ENCODE results near the gene FERMT2. TPM values are rescaled to one million over a fixed set of nuclear protein-coding genes. Genes with fewer than 3 reads are reported as not detected.

The FERMT2 gene
- total RNA-seq, 2 donors from 2014 or later = 38.8 to 62.9 TPM

DNA sequence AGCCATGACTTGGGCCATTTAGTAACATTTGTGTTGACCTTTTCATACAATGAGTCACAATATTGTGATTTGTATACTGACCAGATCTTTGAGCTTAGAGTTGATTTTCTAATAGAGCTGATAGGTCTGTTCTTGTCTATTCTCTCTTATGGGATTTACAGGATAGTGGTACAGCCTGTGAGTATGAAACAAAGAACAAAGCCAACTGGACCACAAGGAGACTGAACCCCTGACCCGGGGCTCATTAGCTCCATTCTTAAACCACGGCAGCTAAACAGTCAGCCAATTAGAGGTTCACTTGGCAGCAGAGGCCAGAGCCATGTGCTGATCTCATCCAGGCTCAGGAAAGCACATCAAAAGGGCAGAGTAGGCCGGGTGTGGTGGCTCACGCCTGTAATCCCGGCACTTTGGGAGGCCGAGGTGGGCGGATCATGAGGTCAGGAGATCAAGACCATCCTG, 100.4 kb downstream of the FERMT2 start:
- Histone ChIP-seq H3K9me3 (no peaks in the 10 kb centered on the region), H3K36me3 (no peaks in the 10 kb centered on the region), H3K27ac (no peak overlapping the region), H3K4me1 (replicated peaks) (peaks cover 7% of the 10 kb centered on the region), H3K27me3 (replicated peaks; ENCODE audit: insufficient read depth) (no peaks in the 10 kb centered on the region), H3K4me3 (no peak overlapping the region)
- 95% methylated on average over 7 of the region's 7 CpGs for WGBS
- intact Hi-C loops (cut with DNase I) = no loop called here
- TF ChIP-seq POLR2AphosphoS5 (IDR thresholded peaks at IDR 0.05) (no peak), POLR2A (IDR thresholded peaks at IDR 0.05) (no peak)
- TF ChIP-seq, protein P1, sequence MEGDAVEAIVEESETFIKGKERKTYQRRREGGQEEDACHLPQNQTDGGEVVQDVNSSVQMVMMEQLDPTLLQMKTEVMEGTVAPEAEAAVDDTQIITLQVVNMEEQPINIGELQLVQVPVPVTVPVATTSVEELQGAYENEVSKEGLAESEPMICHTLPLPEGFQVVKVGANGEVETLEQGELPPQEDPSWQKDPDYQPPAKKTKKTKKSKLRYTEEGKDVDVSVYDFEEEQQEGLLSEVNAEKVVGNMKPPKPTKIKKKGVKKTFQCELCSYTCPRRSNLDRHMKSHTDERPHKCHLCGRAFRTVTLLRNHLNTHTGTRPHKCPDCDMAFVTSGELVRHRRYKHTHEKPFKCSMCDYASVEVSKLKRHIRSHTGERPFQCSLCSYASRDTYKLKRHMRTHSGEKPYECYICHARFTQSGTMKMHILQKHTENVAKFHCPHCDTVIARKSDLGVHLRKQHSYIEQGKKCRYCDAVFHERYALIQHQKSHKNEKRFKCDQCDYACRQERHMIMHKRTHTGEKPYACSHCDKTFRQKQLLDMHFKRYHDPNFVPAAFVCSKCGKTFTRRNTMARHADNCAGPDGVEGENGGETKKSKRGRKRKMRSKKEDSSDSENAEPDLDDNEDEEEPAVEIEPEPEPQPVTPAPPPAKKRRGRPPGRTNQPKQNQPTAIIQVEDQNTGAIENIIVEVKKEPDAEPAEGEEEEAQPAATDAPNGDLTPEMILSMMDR (IDR thresholded peaks at IDR 0.05) = no peak
- DNase-seq (ENCODE audit: low spot score) = no peak

DNA sequence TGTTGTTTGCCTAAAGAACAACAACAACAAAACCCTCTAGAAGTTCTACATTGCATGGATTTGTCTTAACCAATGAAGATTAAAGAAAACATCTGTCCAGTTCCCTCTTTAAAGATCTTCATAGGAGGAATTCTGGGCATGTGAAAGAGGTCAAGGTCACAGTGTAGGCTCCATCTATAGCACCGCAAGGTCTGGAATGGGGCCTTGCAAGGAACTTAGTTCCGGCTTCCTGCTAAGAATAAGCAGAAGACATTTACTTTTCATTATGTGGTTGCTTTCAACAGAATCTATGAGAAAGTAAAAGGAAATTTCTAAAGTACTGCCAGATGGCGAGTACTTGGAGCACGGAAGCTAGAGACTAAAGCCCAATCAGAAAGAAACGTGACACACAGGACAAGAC, 102.2 kb downstream of the FERMT2 start:
- Histone ChIP-seq H3K9me3 (no peaks in the 10 kb centered on the region), H3K4me1 (replicated peaks) (peaks cover 7% of the 10 kb centered on the region), H3K36me3 (no peaks in the 10 kb centered on the region), H3K4me3 (no peak overlapping the region), H3K27me3 (replicated peaks; ENCODE audit: insufficient read depth) (no peaks in the 10 kb centered on the region), H3K27ac (no peak overlapping the region)
- no peak for DNase-seq (ENCODE audit: low spot score)
- TF ChIP-seq, protein P1 (IDR thresholded peaks at IDR 0.05) = no peak
- TF ChIP-seq POLR2AphosphoS5 (IDR thresholded peaks at IDR 0.05) (no peak), POLR2A (IDR thresholded peaks at IDR 0.05) (no peak)
- WGBS = 96% methylated on average over 5 of the region's 5 CpGs
- intact Hi-C loops (cut with DNase I) = no loop called here

DNA sequence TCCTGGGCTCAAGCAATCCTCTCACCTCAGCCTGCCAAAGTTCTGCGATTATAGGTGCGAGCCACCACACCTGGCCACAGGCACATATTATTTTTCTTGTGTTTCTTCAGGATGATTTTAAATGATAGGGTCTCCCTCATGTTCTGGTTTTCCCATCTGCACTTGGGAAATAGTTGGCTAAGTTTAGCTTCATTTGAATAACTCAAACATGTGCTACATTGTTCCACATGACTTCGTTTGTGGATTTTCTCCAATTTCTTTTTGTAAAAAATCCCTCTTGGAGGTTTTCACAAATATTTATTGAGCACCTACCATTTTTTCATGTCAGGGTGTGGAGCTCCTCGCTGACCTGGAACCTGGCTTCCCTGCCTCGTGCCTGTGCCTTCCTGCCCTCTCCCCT, 104.3 kb downstream of the FERMT2 start:
- no peaks in the 10 kb centered on the region for H3K4me1 ChIP-seq (replicated peaks)
- TF ChIP-seq POLR2A (IDR thresholded peaks at IDR 0.05) (no peak), POLR2AphosphoS5 (IDR thresholded peaks at IDR 0.05) (no peak)
- TF ChIP-seq, protein P1 (IDR thresholded peaks at IDR 0.05) = no peak

GRCh38 chr14:52845081-52845480, 105.8 kb downstream of the FERMT2 start:
- no peak for DNase-seq (ENCODE audit: low spot score)
- Histone ChIP-seq H3K27me3 (replicated peaks; ENCODE audit: insufficient read depth) (no peaks in the 10 kb centered on the region), H3K27ac (peak overlapping the region; percentile 61 to 66), H3K36me3 (no peaks in the 10 kb centered on the region), H3K9me3 (no peaks in the 10 kb centered on the region), H3K4me3 (no peak overlapping the region), H3K4me1 (replicated peaks) (no peaks in the 10 kb centered on the region)
- TF ChIP-seq POLR2AphosphoS5 (IDR thresholded peaks at IDR 0.05) (no peak), POLR2A (IDR thresholded peaks at IDR 0.05) (no peak)
- TF ChIP-seq, protein P1 (IDR thresholded peaks at IDR 0.05) = no peak
- WGBS = 67% methylated on average over 5 of the region's 5 CpGs
- intact Hi-C loops (cut with DNase I) = no loop called here

More for the DNA sequence above, 104.3 kb downstream of the FERMT2 start:
- 71% methylated on average over 5 of the region's 5 CpGs for WGBS
- Histone ChIP-seq H3K4me3 (no peak overlapping the region), H3K27ac (no peak overlapping the region), H3K36me3 (no peaks in the 10 kb centered on the region), H3K27me3 (replicated peaks; ENCODE audit: insufficient read depth) (no peaks in the 10 kb centered on the region), H3K9me3 (no peaks in the 10 kb centered on the region)
- no peak for DNase-seq (ENCODE audit: low spot score)
- intact Hi-C loops (cut with DNase I) = no loop called here

DNA sequence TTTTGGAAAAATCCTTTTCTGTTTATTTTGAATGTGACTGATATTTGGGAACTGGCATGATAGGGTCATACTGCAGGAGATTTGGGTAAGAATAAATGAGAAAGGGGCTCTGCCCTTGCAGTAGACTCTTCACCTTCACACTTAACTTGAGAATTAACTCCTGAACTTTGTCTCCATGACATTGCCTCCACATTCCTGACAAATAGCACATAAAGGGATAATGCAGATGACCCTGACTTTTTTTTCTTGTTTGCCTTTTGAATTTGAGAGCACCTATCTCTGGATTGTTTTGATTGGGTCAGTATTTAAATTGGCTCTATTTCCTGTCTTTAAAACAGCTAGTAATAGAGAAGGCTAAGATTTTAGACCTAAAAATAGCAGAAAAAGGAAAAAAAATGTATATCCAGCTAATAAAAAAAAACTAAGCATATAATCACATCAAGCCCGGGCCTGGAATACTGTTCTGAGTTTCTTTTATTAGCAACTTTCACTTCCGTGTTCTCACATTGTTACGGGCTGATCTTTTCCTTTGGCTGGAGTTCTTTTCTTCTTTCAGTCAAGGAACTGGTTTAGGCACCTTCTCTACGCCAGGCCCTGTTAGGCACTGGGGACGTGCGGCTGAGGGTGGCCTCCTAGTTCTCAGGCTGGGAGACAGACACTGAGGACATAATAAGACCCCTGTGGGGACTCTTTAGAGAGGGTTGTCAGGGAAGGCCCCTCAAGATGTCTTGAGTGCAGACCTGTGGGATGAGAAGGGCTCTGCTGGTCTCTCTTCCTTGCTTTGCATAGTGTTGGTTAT, 106.4 kb downstream of the FERMT2 start:
- peak; percentile 10 for DNase-seq (ENCODE audit: low spot score)
- H3K27me3 ChIP-seq (replicated peaks; ENCODE audit: insufficient read depth) = no peaks in the 10 kb centered on the region
- intact Hi-C loops (cut with DNase I) = no loop called here
- TF ChIP-seq, protein P1 (IDR thresholded peaks at IDR 0.05) = no peak
- no peak for TF ChIP-seq POLR2A (IDR thresholded peaks at IDR 0.05)
- TF ChIP-seq POLR2AphosphoS5 (IDR thresholded peaks at IDR 0.05) = peak; percentile 35
- 9% methylated on average over 6 of the region's 6 CpGs for WGBS
- no peaks in the 10 kb centered on the region for H3K36me3 ChIP-seq
- peak overlapping the region; percentile 61 to 66 for H3K27ac ChIP-seq
- no peak overlapping the region for H3K4me3 ChIP-seq
- H3K4me1 ChIP-seq (replicated peaks) = no peaks in the 10 kb centered on the region
- H3K9me3 ChIP-seq = no peaks in the 10 kb centered on the region
